RWPE1 (cell line): ENCODE data around the gene GALNT11.

Experiments used
- CTCF ChIA-PET: fragments of 350-600 bp; sonication (Branson Sonifier 250); formaldehyde crosslinking; extraction: SDS; loops from one replicate; lab custom pipeline; 2021; lab: Yijun Ruan, JAX
- POLR2A ChIA-PET: fragments of 400-600 bp; formaldehyde crosslinking; extraction: SDS; loops from one replicate; lab custom pipeline; 2020; ENCODE audit warnings: antibody characterized with exemption; ENCODE audit not compliant: low non-redundant PET; lab: Yijun Ruan, JAX
- DNase-seq: peaks from one replicate; pipeline ENCODE4 v3.0.0; 2012; ENCODE audit warnings: low spot score
- H3K27ac ChIP-seq: fragments of 450-650 bp; 2 replicates; pipeline ENCODE4 v1.5.1; 2017
- CTCF ChIP-seq: fragments of 450-650 bp; conservative IDR thresholded peaks from 2 replicates; pipeline ENCODE4 v1.5.1; 2017; ENCODE audit warnings: low read depth, mild to moderate bottlenecking

Gene GALNT11

GRCh38 chr7:152148706-152149105, 123.2 kb downstream of the GALNT11 start:
- DNase-seq = no peak
- ChIA-PET POLR2A (no interaction called here), CTCF (no interaction called here)
- TF ChIP-seq CTCF = no peak
- H3K27ac ChIP-seq = no peak overlapping the region

GRCh38 chr7:152149363-152149762, 123.9 kb downstream of the GALNT11 start:
- POLR2A ChIA-PET = no interaction called here
- H3K27ac ChIP-seq = no peak overlapping the region
- CTCF ChIA-PET = no interaction called here
- TF ChIP-seq CTCF = no peak
- no peak for DNase-seq

- no peak overlapping the region for H3K27ac ChIP-seq
- CTCF ChIA-PET = no interaction called here
- no peak for DNase-seq
- TF ChIP-seq CTCF = no peak
- POLR2A ChIA-PET = no interaction called here
Measured at GRCh38 chr7:152152267-152152666, 126.8 kb downstream of the GALNT11 start.

GRCh38 chr7:152158801-152159587, 133.5 kb downstream of the GALNT11 start:
- H3K27ac ChIP-seq = no peak overlapping the region
- POLR2A ChIA-PET = no interaction called here
- CTCF ChIA-PET = no interaction called here
- DNase-seq = no peak
- no peak for TF ChIP-seq CTCF

- POLR2A ChIA-PET = no interaction called here
Measured at GRCh38 chr7:152161171-152161570, 135.7 kb downstream of the GALNT11 start.

GRCh38 chr7:152162287-152162686, 136.8 kb downstream of the GALNT11 start:
- ChIA-PET CTCF (no interaction called here), POLR2A (no interaction called here)
- TF ChIP-seq CTCF = no peak
- no peak overlapping the region for H3K27ac ChIP-seq
- DNase-seq = no peak

More at GRCh38 chr7:152161171-152161570, 135.7 kb downstream of the GALNT11 start:
- no peak overlapping the region for H3K27ac ChIP-seq
- CTCF ChIA-PET = no interaction called here
- no peak for DNase-seq
- no peak for TF ChIP-seq CTCF
